PFSK-1 (cell line): ENCODE measurements around the gene RGS19.

ENCODE experiments used
- FOXP2 ChIP-seq: optimal IDR thresholded peaks from 2 replicates; pipeline ENCODE3; 2011; ENCODE audit warnings: borderline replicate concordance, control low read depth, inconsistent platforms; ENCODE audit not compliant: insufficient read depth; ENCODE audit errors: extremely low read length, extremely low read depth
- POLR2AphosphoS5 ChIP-seq: IDR thresholded peaks from 2 replicates; pipeline ENCODE4 v1.6.1; 2012; ENCODE audit warnings: low read depth, mild to moderate bottlenecking, control low read depth, low read length, moderate library complexity
- SIN3A ChIP-seq: IDR thresholded peaks from 2 replicates; pipeline ENCODE4 v1.6.1; 2012; ENCODE audit warnings: mild to moderate bottlenecking, low read length, moderate library complexity, borderline replicate concordance; ENCODE audit not compliant: insufficient read depth
- TAF1 ChIP-seq: IDR thresholded peaks from 2 replicates; pipeline ENCODE4 v1.6.1; 2012; ENCODE audit warnings: low read length, control low read depth, borderline replicate concordance; ENCODE audit not compliant: insufficient read depth
- TF ChIP-seq, protein P1 (sequence below), 2 experiments: IDR thresholded peaks; 2 replicates each; pipeline versions ENCODE4 v1.6.1 to v1.8.0; 2011 to 2012; ENCODE audit warnings: low read depth in 2 of 2, low read length in 2 of 2, control low read depth in 1 of 2, inconsistent platforms in 1 of 2, mild to moderate bottlenecking in 1 of 2, moderate library complexity in 1 of 2; ENCODE audit not compliant: insufficient read depth in 1 of 2

RGS19 gene

DNA sequence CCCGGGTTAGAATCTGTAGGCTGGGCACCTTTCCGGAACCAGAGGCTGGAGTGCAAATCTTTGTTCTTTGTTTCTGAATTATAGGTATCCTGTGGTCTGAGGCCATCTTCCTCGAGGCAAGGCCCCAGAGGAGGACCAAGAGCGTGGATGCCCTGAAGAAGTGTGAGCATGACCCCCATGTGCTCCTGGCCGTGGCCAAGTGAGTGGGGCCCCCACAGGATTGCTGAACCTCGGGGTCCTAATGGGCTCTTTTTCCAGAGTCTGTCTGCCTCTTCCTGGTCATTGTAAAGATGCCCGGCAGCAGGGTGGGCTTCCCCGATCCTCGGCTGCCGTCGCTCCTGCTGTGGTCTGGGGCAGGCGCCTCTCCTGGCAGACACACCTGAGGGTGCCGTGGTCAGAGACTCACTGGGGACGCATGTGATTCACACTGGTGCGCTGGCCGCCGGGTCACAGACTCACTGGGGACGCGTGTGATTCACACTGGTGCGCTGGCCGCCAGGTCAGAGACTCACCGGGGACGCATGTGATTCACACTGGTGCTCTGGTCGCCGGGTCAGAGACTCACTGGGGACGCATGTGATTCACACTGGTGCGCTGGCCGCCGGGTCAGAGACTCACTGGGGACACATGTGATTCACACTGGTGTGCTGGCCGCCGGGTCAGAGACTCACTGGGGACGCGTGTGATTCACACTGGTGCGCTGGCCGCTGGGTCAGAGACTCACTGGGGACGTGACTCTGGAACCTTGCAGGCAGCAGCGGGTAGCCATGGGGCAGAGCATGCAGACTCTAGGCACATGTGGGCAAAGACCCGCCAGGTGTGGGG, 49.8 kb downstream of the RGS19 start:
- TF ChIP-seq SIN3A (no peak), FOXP2 (no peak), TAF1 (no peak), POLR2AphosphoS5 (no peak)
- TF ChIP-seq, protein P1, sequence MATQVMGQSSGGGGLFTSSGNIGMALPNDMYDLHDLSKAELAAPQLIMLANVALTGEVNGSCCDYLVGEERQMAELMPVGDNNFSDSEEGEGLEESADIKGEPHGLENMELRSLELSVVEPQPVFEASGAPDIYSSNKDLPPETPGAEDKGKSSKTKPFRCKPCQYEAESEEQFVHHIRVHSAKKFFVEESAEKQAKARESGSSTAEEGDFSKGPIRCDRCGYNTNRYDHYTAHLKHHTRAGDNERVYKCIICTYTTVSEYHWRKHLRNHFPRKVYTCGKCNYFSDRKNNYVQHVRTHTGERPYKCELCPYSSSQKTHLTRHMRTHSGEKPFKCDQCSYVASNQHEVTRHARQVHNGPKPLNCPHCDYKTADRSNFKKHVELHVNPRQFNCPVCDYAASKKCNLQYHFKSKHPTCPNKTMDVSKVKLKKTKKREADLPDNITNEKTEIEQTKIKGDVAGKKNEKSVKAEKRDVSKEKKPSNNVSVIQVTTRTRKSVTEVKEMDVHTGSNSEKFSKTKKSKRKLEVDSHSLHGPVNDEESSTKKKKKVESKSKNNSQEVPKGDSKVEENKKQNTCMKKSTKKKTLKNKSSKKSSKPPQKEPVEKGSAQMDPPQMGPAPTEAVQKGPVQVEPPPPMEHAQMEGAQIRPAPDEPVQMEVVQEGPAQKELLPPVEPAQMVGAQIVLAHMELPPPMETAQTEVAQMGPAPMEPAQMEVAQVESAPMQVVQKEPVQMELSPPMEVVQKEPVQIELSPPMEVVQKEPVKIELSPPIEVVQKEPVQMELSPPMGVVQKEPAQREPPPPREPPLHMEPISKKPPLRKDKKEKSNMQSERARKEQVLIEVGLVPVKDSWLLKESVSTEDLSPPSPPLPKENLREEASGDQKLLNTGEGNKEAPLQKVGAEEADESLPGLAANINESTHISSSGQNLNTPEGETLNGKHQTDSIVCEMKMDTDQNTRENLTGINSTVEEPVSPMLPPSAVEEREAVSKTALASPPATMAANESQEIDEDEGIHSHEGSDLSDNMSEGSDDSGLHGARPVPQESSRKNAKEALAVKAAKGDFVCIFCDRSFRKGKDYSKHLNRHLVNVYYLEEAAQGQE (IDR thresholded peaks at IDR 0.05; ENCODE audit: insufficient read depth in 1 of 2, low read depth in 2 of 2, low read length in 2 of 2), result no peak

DNA sequence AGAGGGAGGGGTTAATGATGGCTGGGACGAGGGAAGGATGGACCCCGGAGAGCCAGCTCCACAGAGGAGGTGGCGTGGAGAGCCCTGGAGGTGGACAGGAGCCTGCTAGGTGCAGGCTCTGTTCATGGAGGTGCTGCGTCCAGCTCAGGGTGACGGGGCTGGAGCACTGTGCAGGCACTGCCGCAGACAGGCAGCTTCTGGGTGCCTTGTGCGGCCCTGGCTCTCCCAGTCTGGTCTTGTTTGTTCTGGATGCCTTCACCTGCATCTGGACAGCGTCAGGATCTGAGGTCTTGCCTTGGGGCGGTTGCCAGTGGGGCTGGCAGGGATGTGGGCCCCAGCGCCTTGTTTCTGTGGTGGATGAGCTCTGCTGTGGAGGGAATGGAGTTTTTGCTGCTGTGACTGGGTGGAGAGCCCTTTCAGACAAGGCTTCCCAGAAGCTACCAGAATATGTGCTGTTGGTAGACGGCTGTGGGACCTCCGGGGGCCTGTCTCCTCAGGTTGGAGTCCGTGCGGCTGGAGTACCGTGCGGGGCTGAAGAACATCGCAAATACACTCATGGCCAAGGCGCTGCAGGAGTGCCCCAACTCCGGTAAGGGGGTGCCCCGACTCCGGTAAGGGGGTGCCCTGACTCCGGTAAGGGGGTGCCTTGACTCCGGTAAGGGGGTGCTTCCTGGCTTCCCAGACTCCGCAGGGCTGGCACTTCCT, 51.2 kb downstream of the RGS19 start:
- TF ChIP-seq POLR2AphosphoS5 (no peak), TAF1 (no peak), FOXP2 (no peak), SIN3A (no peak)
- TF ChIP-seq, protein P1 (IDR thresholded peaks at IDR 0.05; ENCODE audit: insufficient read depth in 1 of 2, low read depth in 2 of 2, low read length in 2 of 2), result no peak

DNA sequence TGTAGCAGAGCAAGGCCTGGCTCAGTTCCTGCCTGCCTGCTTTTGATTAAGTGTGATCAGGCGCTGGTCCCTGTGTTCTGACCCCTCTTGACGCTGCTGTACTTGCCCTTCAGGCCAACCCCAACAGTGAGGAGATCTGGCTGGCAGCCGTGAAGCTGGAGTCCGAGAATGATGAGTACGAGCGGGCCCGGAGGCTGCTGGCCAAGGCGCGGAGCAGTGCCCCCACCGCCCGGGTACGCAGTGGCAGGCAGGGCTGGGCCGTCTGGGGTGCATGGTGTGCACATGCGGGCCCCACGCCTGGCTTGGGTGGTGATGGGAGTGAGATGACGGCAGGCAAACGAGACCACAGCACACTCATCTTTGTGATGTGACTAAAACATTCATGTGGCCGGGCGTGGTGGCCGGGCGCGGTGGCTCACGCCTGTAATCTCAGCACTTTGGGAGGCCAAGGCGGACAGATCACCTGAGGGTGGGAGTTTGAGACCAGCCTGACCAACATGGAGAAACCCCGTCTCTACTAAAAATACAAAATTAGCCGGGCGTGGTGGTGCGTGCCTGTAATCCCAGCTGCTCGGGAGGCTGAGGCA, 53.4 kb downstream of the RGS19 start:
- TF ChIP-seq, protein P1 (IDR thresholded peaks at IDR 0.05; ENCODE audit: insufficient read depth in 1 of 2, low read depth in 2 of 2, low read length in 2 of 2), result no peak
- TF ChIP-seq FOXP2 (no peak), TAF1 (no peak), POLR2AphosphoS5 (no peak), SIN3A (no peak)

DNA sequence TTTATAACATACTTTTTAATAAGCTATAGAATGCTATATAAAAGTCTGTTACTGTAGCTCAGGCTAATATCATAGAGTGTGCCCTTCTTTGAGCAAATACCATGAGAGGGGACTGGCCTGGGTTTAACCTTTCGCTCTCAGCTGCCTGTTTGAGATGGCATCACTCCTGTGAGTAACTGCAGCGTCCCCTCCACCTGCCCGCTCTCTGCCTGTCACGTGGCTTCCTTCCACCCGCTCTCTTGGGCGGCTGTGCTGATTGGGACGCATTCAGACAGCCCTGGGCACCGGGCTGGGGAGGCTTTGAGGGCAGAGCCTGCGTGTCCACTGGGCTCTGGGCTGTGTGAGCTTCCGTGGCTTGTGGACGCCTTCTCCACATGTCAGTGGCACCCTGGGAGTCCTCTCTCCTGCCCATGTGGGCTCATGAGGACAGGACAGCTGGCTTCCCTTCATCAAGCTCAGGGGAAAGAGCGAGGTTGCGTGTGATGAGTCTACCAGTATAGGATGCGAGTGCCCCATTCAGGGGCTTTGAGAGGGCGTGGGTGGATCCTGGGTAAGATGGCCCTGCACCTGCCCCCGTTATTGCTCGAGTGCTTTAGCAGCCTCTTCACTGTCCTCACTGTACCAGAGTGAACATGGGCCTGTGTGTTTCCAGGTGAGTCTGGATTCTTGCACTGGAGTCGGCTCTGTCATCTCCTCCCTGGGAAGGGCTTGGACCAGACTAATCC, 54.1 kb downstream of the RGS19 start:
- TF ChIP-seq, protein P1 (IDR thresholded peaks at IDR 0.05; ENCODE audit: insufficient read depth in 1 of 2, low read depth in 2 of 2, low read length in 2 of 2), result no peak
- no peak for TF ChIP-seq FOXP2
- no peak for TF ChIP-seq SIN3A
- no peak for TF ChIP-seq POLR2AphosphoS5
- no peak for TF ChIP-seq TAF1
